NCI-H187 treated with DMSO at 0.1 percent for 48 hours (cell line): ENCODE results near the gene TMEM184B.
A peak's percentile ranks its signal among the peaks of the same experiment; 100 is the strongest.

Experiments used
- DNase-seq: peaks from one replicate; lab custom pipeline; 2025; lab: John Stamatoyannopoulos, UW

TMEM184B gene

GRCh38 chr22:38204784-38205183, 68.0 kb downstream of the TMEM184B start:
- no peak for DNase-seq

GRCh38 chr22:38203855-38204514, 68.8 kb downstream of the TMEM184B start:
- DNase-seq = no peak

GRCh38 chr22:38203090-38203810, 69.6 kb downstream of the TMEM184B start:
- DNase-seq = no peak

GRCh38 chr22:38202437-38203089, 70.2 kb downstream of the TMEM184B start:
- no peak for DNase-seq

- peak; percentile 42 for DNase-seq
Measured at GRCh38 chr22:38201711-38202436, 70.9 kb downstream of the TMEM184B start, which contains the start of gene MAFF. MAFF (plus strand) TSS chr22:38201994; CDS start chr22:38213854, 11,860 bp downstream.

GRCh38 chr22:38201371-38201710, 71.5 kb downstream of the TMEM184B start:
- no peak for DNase-seq

- no peak for DNase-seq
Measured at GRCh38 chr22:38199826-38200559, 72.8 kb downstream of the TMEM184B start.

- DNase-seq = no peak
Measured at GRCh38 chr22:38196791-38197419, 75.9 kb downstream of the TMEM184B start.

GRCh38 chr22:38193580-38193979, 79.2 kb downstream of the TMEM184B start:
- no peak for DNase-seq

- no peak for DNase-seq
Measured at GRCh38 chr22:38192475-38192863, 80.3 kb downstream of the TMEM184B start.

- no peak for DNase-seq
Measured at GRCh38 chr22:38191731-38192474, 80.9 kb downstream of the TMEM184B start.

- no peak for DNase-seq
Measured at GRCh38 chr22:38191055-38191454, 81.8 kb downstream of the TMEM184B start.

- no peak for DNase-seq
Measured at GRCh38 chr22:38190581-38190980, 82.2 kb downstream of the TMEM184B start.

- no peak for DNase-seq
Measured at GRCh38 chr22:38189104-38189503, 83.7 kb downstream of the TMEM184B start.

GRCh38 chr22:38187413-38188212, 85.2 kb downstream of the TMEM184B start:
- DNase-seq = no peak

GRCh38 chr22:38186429-38186828, 86.4 kb downstream of the TMEM184B start:
- no peak for DNase-seq

- DNase-seq = no peak
Measured at GRCh38 chr22:38184788-38185187, 88.0 kb downstream of the TMEM184B start.

GRCh38 chr22:38181453-38182200, 91.2 kb downstream of the TMEM184B start, which contains the start of gene PLA2G6:
PLA2G6 (minus strand) TSS chr22:38181830; CDS start chr22:38169426, 12,404 bp downstream.
- DNase-seq = peak; percentile 80
